PFSK-1 (cell line): ENCODE measurements around the gene ZPR1.

Source experiments
- FOXP2 ChIP-seq: optimal IDR thresholded peaks from 2 replicates; pipeline ENCODE3; 2011; ENCODE audit warnings: borderline replicate concordance, control low read depth, inconsistent platforms; ENCODE audit not compliant: insufficient read depth; ENCODE audit errors: extremely low read length, extremely low read depth
- POLR2AphosphoS5 ChIP-seq: IDR thresholded peaks from 2 replicates; pipeline ENCODE4 v1.6.1; 2012; ENCODE audit warnings: low read depth, mild to moderate bottlenecking, control low read depth, low read length, moderate library complexity
- SIN3A ChIP-seq: IDR thresholded peaks from 2 replicates; pipeline ENCODE4 v1.6.1; 2012; ENCODE audit warnings: mild to moderate bottlenecking, low read length, moderate library complexity, borderline replicate concordance; ENCODE audit not compliant: insufficient read depth
- TAF1 ChIP-seq: IDR thresholded peaks from 2 replicates; pipeline ENCODE4 v1.6.1; 2012; ENCODE audit warnings: low read length, control low read depth, borderline replicate concordance; ENCODE audit not compliant: insufficient read depth
- TF ChIP-seq, protein P1 (sequence below), 2 experiments: IDR thresholded peaks; 2 replicates each; pipeline versions ENCODE4 v1.6.1 to v1.8.0; 2011 to 2012; ENCODE audit warnings: low read depth in 2 of 2, low read length in 2 of 2, control low read depth in 1 of 2, inconsistent platforms in 1 of 2, mild to moderate bottlenecking in 1 of 2, moderate library complexity in 1 of 2; ENCODE audit not compliant: insufficient read depth in 1 of 2

DNA sequence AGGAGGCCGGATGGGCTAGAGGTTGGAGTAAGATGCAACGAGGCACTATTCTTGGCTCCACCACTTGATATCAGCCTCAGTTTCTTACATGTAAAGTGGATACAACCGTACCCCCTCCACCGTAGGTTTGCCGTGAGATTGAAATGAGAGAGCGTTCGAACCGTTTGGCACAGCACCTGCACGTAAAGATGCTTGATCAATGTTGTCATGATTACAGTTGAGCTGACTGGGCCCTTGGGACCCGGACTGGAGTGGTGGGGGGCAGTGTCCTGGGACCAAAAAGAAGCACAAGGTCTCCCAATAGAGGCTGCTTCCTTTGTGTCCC, 45.6 kb upstream of the ZPR1 start:
- no peak for TF ChIP-seq POLR2AphosphoS5
- TF ChIP-seq, protein P1, sequence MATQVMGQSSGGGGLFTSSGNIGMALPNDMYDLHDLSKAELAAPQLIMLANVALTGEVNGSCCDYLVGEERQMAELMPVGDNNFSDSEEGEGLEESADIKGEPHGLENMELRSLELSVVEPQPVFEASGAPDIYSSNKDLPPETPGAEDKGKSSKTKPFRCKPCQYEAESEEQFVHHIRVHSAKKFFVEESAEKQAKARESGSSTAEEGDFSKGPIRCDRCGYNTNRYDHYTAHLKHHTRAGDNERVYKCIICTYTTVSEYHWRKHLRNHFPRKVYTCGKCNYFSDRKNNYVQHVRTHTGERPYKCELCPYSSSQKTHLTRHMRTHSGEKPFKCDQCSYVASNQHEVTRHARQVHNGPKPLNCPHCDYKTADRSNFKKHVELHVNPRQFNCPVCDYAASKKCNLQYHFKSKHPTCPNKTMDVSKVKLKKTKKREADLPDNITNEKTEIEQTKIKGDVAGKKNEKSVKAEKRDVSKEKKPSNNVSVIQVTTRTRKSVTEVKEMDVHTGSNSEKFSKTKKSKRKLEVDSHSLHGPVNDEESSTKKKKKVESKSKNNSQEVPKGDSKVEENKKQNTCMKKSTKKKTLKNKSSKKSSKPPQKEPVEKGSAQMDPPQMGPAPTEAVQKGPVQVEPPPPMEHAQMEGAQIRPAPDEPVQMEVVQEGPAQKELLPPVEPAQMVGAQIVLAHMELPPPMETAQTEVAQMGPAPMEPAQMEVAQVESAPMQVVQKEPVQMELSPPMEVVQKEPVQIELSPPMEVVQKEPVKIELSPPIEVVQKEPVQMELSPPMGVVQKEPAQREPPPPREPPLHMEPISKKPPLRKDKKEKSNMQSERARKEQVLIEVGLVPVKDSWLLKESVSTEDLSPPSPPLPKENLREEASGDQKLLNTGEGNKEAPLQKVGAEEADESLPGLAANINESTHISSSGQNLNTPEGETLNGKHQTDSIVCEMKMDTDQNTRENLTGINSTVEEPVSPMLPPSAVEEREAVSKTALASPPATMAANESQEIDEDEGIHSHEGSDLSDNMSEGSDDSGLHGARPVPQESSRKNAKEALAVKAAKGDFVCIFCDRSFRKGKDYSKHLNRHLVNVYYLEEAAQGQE (IDR thresholded peaks at IDR 0.05; ENCODE audit: insufficient read depth in 1 of 2, low read depth in 2 of 2, low read length in 2 of 2) = no peak
- TF ChIP-seq TAF1 = no peak
- TF ChIP-seq FOXP2 = no peak
- no peak for TF ChIP-seq SIN3A
